GM12801 (cell line): ENCODE results near the gene IL19.
A peak's percentile ranks its signal among the peaks of the same experiment; 100 is the strongest.

ENCODE experiments used
- CTCF ChIP-seq: IDR thresholded peaks from one replicate; pipeline ENCODE4 v1.5.1; 2011; ENCODE audit warnings: control low read depth; ENCODE audit not compliant: insufficient read length; ENCODE audit errors: extremely low read depth

The IL19 gene

GRCh38 chr1:206727981-206728696, 42.4 kb upstream of the IL19 start:
- TF ChIP-seq CTCF, result no peak

- no peak for TF ChIP-seq CTCF
These were observed 41.9 kb upstream of the IL19 start for GRCh38 chr1:206728697-206728987.

GRCh38 chr1:206729050-206729449, 41.5 kb upstream of the IL19 start:
- no peak for TF ChIP-seq CTCF

GRCh38 chr1:206729507-206729906, 41.1 kb upstream of the IL19 start:
- TF ChIP-seq CTCF, result no peak

GRCh38 chr1:206732508-206732907, 38.1 kb upstream of the IL19 start:
- TF ChIP-seq CTCF, result no peak

GRCh38 chr1:206732992-206733391, 37.6 kb upstream of the IL19 start:
- no peak for TF ChIP-seq CTCF

- peak; percentile 82 for TF ChIP-seq CTCF
These were observed 36.0 kb upstream of the IL19 start for GRCh38 chr1:206734499-206735142.
